Activated effector memory CD4-positive, alpha-beta T cell treated with Interleukin-2 at 50 U/mL for 16 hours (primary cell): ENCODE measurements around the gene ZCRB1.

ENCODE experiments used
- DNase-seq: peaks from one replicate; pipeline ENCODE4 v3.0.0-alpha.2; 2020

The ZCRB1 gene

GRCh38 chr12:42327227-42327590, 1.3 kb upstream of the ZCRB1 start:
- DNase-seq: no peak

GRCh38 chr12:42326541-42327226, 790 bp upstream of the ZCRB1 start:
- peak; percentile 7 for DNase-seq

DNA sequence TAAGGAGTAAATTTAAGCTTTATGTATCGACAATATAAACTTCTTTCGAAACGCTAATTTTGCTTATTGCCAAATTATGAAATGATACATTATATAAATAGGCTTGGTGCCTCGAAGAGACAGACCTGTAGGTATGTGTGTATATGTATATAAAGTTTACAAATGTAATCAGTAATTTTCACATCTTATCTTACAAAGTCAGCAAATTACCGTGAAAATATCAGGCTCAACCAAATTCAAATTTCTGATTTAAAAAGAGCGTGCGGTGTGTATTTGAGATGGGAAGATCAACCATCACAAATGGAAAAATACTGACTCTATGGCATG, 605 bp downstream of the ZCRB1 start:
- DNase-seq: no peak

DNA sequence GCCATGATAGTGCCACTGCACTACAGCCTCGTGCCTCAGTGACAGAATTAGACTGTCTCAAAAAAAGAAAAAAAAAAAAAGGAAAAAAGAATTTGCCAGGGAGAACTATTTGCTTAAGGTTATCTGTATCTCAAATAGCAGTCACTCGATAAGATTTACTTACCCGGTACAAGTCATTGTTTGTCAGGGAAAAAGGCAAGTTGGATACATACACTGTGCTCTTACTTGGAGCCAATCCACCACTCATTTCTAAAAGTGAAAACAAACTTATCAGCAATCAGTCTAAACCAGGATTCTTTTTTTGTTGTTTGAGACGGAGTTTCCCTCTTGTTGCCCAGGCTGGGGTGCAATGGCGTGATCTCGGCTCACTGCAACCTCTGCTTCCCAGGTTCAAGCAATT, 2.0 kb downstream of the ZCRB1 start:
- no peak for DNase-seq

DNA sequence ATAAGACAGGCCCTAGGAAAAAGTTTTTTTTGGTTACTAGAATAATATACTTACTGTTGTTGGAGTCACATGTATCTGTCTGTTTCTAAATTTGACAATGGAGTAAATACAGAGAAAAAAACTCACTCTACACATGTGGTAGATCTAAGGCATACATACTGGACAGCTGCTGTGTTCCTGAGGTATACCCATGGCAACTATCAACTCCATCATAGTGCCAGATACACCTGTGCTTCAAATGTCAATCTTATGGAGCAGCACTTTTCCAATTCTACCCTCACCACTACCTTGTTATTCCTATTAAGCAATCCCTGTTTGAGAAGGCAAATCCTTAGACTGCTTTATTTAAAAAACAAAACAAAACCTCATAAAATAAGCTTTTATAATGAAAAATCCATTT, 3.3 kb downstream of the ZCRB1 start:
- DNase-seq: no peak

- no peak for DNase-seq
Observed at GRCh38 chr12:42320796-42321195, 5.1 kb downstream of the ZCRB1 start.

DNA sequence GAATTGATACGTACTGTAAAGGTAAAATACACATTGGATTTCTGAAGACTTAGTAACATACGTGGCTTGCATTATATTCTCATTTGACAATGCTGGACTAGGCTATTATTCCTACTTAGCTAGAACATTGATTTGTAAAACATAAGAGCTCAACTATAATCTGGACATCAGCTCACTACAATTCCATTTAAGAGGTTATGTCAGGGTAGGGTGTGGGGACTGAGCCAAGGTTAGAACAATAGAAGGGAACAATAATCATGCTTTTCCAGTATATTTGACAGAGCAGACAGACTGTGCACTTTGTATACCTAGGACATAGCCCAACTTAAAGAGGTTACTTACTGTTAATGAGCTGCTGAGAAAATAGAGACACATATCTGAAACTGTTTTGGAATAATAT, 10.8 kb downstream of the ZCRB1 start:
- DNase-seq: no peak

DNA sequence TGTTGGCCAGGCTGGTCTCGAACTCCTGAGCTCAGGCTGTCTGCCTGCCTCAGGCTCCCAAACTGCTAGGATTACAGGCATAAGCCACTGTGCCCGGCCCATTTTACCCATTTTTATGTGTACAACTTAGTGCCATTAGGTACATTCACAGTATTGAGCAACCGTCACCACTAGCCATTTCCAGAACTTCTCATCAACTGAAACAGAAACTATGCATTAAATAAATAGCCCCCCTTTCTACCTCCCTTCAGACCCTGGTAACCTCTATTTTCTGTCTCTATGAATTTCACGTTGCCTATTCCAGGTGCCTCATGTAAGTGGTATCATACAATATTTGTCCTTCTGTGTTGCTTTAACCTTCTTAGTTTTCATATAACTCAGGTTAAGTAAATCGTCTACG, 15.9 kb downstream of the ZCRB1 start:
- no peak for DNase-seq

- no peak for DNase-seq
Observed at GRCh38 chr12:42308390-42308789, 17.5 kb downstream of the ZCRB1 start.

DNA sequence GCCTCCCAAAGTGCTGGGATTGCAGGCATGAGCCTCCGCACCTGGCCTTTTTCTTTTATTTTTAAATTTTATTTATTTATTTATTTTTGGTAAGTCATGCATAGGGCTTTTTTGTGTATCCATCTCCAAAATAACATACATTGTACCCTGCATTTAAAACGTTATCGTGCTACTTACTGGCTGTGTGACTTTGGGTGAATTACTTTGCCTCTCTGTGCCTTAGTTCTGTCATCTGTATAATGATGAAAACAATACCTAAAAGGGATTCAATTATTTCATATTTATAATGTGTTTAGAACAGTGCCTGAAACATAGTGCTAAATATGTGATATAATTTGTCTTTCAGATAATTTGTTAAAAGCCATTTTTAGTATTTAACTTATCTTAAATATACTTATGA, 19.6 kb downstream of the ZCRB1 start:
- DNase-seq: no peak

GRCh38 chr12:42299392-42300308, 26.2 kb downstream of the ZCRB1 start:
- DNase-seq: no peak

- DNase-seq: no peak
Observed at GRCh38 chr12:42298887-42299286, 27.0 kb downstream of the ZCRB1 start.

DNA sequence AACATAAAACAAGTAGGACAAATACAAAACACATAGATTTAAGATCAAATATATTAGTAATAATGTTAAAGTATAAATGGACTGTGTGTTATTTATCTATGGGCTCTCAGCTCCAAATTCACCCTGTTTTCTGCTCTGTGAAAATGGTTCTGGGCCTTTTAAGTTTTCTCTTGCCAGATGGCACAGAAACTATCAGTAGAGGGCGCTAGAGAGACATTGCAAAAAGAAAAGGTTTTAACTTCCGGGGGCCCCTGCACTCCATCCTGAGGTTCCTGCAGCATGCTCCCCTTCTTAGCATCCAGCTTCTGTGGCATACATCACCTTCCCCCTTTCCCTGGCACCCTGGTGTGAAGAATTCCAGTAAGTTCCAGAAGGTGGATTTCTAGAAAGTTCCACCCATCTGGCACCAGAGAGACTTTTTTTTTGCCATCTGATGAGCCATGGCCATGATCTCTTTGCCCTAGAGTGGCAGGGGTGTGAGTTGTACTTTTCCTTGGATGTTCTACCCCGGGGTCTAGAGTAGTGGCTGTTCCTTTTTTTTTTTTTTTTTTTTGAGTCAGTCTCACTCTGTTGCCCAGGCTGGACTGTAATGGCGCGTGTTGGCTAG, 29.3 kb downstream of the ZCRB1 start:
- no peak for DNase-seq

DNA sequence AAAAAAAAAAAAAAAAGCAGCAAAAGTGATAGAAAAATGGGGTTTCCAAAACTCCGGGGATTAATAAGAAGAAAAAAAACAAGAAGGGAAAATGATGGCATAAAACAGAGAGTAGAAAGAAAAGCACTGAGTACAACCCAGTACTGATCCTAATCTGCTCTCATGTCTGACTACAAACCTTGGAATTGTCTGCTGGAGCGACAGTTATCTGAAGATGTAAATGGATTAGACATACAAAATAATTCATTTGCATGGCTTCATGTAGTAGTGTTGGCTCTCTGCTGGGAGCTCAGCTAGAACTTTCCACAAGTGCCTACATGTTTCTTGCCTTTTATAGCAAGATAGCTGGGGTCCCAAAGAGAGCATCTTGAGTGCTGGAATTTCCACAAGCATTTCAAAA, 34.2 kb downstream of the ZCRB1 start:
- DNase-seq: no peak

GRCh38 chr12:42288544-42288943, 37.4 kb downstream of the ZCRB1 start:
- no peak for DNase-seq

- no peak for DNase-seq
Observed at GRCh38 chr12:42286741-42287140, 39.2 kb downstream of the ZCRB1 start.

- no peak for DNase-seq
Observed at GRCh38 chr12:42285431-42285830, 40.5 kb downstream of the ZCRB1 start.

DNA sequence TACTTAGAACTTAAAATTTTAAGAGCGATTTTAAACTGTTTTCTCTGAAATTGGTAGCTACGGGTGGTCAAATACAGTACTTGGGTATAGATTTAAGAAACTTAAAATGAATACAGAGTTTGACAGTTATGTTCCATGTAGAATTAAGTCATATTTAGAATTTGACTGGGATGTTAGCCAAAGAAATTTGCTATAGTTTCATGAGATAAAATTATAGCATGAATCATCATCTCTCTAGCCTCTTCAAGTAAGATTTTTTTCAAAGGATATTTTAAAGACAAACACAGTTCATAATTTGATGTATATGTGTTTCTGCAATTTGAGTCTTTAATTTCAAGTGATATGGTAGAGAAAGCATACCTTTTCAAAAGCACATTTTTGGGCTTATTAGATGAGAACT, 41.0 kb downstream of the ZCRB1 start:
- DNase-seq: no peak

GRCh38 chr12:42284157-42284556, 41.7 kb downstream of the ZCRB1 start:
- DNase-seq: no peak

DNA sequence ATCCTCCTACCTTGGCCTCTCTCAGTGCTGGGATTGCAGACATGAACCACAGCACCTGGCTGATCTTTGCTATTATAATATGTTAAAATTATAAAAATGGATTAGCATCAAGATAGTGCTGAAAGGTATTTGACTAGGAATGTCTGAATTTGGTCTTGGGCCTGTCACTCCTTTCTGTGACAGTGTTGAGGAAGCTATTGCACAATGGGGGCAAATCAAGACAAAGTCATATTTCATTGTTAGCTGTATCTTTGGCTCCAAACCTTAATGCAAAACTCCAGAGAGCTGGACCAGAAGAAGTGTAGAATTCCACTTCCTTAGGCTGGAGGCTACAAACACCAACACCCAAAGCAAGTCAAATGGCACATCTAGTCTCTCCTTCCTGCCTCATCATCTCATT, 42.2 kb downstream of the ZCRB1 start:
- no peak for DNase-seq

DNA sequence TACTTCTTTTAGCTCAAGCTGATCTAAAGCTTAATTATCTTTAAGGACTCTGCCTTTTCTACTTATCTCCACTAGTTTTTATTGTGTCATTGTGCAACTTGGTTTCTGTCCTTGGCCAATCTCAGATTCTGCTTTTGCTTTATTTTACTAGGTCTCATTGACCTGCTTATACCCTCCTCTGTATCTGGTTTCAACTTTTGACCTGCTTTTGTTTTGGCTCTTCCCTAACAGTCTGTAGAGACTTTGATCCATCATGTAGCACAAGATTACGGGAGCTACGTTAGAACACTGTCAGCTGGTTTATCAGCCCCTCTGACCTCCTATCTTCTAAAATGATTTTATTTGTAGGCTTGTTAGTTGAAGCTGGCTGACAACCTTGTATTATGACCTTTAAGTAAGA, 43.6 kb downstream of the ZCRB1 start:
- DNase-seq: no peak

- DNase-seq: no peak
Observed at GRCh38 chr12:42281844-42282243, 44.0 kb downstream of the ZCRB1 start.

- DNase-seq: no peak
Observed at GRCh38 chr12:42281278-42281677, 44.6 kb downstream of the ZCRB1 start.

GRCh38 chr12:42278128-42278510, 47.8 kb downstream of the ZCRB1 start:
- no peak for DNase-seq
